IMR-90 (cell line): ENCODE data around the gene MYT1. TPM values are rescaled to one million over a fixed set of nuclear protein-coding genes. Genes with fewer than 3 reads are reported as not detected.

ENCODE experiments used
- ATAC-seq: fragments of 200-7000 bp; cut with Tn5 transposase; 2 replicates; pipeline ENCODE4 v1.9.1; 2020; ENCODE audit warnings: low read depth, mild to moderate bottlenecking, moderate library complexity
- BruUV-seq: library from RNA; stranded (reverse); fragments of 400-500 nt; replicated peaks from 2 replicates; lab custom pipeline; 2021; lab: Mats Ljungman, UMichigan
- CTCF ChIA-PET: fragments of 300-600 bp; formaldehyde crosslinking; extraction: SDS; loops from one replicate; lab custom pipeline; 2021; ENCODE audit warnings: antibody characterized with exemption; lab: Yijun Ruan, JAX
- POLR2A ChIA-PET: fragments of 300-600 bp; sonication (Branson Sonifier 250); formaldehyde crosslinking; loops from one replicate; lab custom pipeline; 2022; ENCODE audit warnings: antibody characterized with exemption; ENCODE audit not compliant: unreplicated experiment; lab: Charles Lee
- DNase-seq: peaks from one replicate; pipeline ENCODE4 v3.0.0; 2013
- H2AFZ ChIP-seq: replicated peaks from 2 replicates; pipeline ENCODE3; 2013; ENCODE audit warnings: low read length, mild to moderate bottlenecking; ENCODE audit not compliant: poor library complexity
- H2AK5ac ChIP-seq: 2 replicates; pipeline ENCODE4 v1.6.1; 2013; ENCODE audit warnings: low read depth, low read length, inconsistent platforms
- H2AK9ac ChIP-seq: replicated peaks from 2 replicates; pipeline ENCODE3; 2013; ENCODE audit warnings: mild to moderate bottlenecking, low read depth, low read length, moderate library complexity; ENCODE audit not compliant: poor library complexity
- H2BK120ac ChIP-seq: 2 replicates; pipeline ENCODE4 v1.6.1; 2013; ENCODE audit warnings: low read depth, low read length, inconsistent platforms
- H2BK15ac ChIP-seq: 3 replicates; pipeline ENCODE4 v1.6.1; 2013; ENCODE audit warnings: low read depth, low read length, inconsistent platforms
- H2BK20ac ChIP-seq: 2 replicates; pipeline ENCODE4 v1.6.1; 2013; ENCODE audit warnings: low read depth, mild to moderate bottlenecking, inconsistent platforms, low read length, moderate library complexity
- H2BK5ac ChIP-seq: 2 replicates; pipeline ENCODE4 v1.6.1; 2013; ENCODE audit warnings: mild to moderate bottlenecking, low read depth, low read length, inconsistent platforms; ENCODE audit not compliant: poor library complexity, severe bottlenecking
- H3K14ac ChIP-seq: replicated peaks from 2 replicates; pipeline ENCODE4 v1.6.1; 2013; ENCODE audit warnings: low read depth, low read length, inconsistent platforms
- H3K18ac ChIP-seq: 2 replicates; pipeline ENCODE4 v1.6.1; 2013; ENCODE audit warnings: low read depth, low read length, control low read depth
- H3K23ac ChIP-seq: 2 replicates; pipeline ENCODE4 v1.6.1; 2013; ENCODE audit warnings: low read depth, low read length, inconsistent platforms
- H3K27ac ChIP-seq: 2 replicates; pipeline ENCODE4 v1.5.1; 2013; ENCODE audit warnings: mild to moderate bottlenecking, control low read depth, low read length; ENCODE audit not compliant: insufficient read depth
- H3K27me3 ChIP-seq: 2 replicates; pipeline ENCODE4 v1.6.1; 2013; ENCODE audit warnings: low read length; ENCODE audit not compliant: control insufficient read depth, insufficient read depth
- H3K36me3 ChIP-seq: 2 replicates; pipeline ENCODE4 v1.6.1; 2013; ENCODE audit warnings: low read length, mixed read lengths; ENCODE audit not compliant: control insufficient read depth, insufficient read depth
- H3K4ac ChIP-seq: 2 replicates; pipeline ENCODE4 v1.6.1; 2013; ENCODE audit warnings: low read depth, low read length, inconsistent platforms
- H3K4me1 ChIP-seq: 2 replicates; pipeline ENCODE4 v1.6.1; 2013; ENCODE audit warnings: low read length, mixed read lengths; ENCODE audit not compliant: control insufficient read depth, insufficient read depth
- H3K4me2 ChIP-seq: 2 replicates; pipeline ENCODE4 v1.6.1; 2013; ENCODE audit warnings: low read depth, mild to moderate bottlenecking, control low read depth, low read length, moderate library complexity
- H3K4me3 ChIP-seq: 2 replicates; pipeline ENCODE4 v1.5.1; 2013; ENCODE audit warnings: low read depth, mild to moderate bottlenecking, control low read depth, low read length, moderate library complexity; ENCODE audit not compliant: insufficient read depth
- H3K56ac ChIP-seq: 2 replicates; pipeline ENCODE4 v1.6.1; 2013; ENCODE audit warnings: low read length, inconsistent platforms; ENCODE audit not compliant: insufficient read depth; ENCODE audit errors: extremely low read depth
- H3K79me1 ChIP-seq, 2 experiments: 2 replicates each; pipeline ENCODE4 v1.6.1; 2013; ENCODE audit warnings: low read length in 2 of 2, inconsistent platforms in 1 of 2, low read depth in 1 of 2
- H3K9ac ChIP-seq: 2 replicates; pipeline ENCODE4 v1.6.1; 2013; ENCODE audit warnings: low read depth, low read length, control low read depth
- H3K9me1 ChIP-seq: 2 replicates; pipeline ENCODE4 v1.6.1; 2013; ENCODE audit warnings: low read length, inconsistent platforms; ENCODE audit not compliant: insufficient read depth
- H3K9me3 ChIP-seq: 2 replicates; pipeline ENCODE4 v1.6.1; 2013; ENCODE audit warnings: low read length; ENCODE audit not compliant: control insufficient read depth, insufficient read depth
- H4K20me1 ChIP-seq: 2 replicates; pipeline ENCODE4 v1.6.1; 2013; ENCODE audit warnings: low read length, inconsistent platforms; ENCODE audit not compliant: insufficient read depth
- H4K5ac ChIP-seq: 2 replicates; pipeline ENCODE4 v1.6.1; 2013; ENCODE audit warnings: mild to moderate bottlenecking, low read depth, low read length, control low read depth
- H4K8ac ChIP-seq, 2 experiments: 2 replicates each; pipeline ENCODE4 v1.6.1; 2013; ENCODE audit warnings: low read depth in 2 of 2, low read length in 2 of 2, control low read depth in 1 of 2, inconsistent platforms in 1 of 2
- H4K91ac ChIP-seq: 2 replicates; pipeline ENCODE4 v1.6.1; 2013; ENCODE audit warnings: low read depth, low read length, inconsistent platforms; ENCODE audit not compliant: insufficient read depth
- BHLHE40 ChIP-seq: fragments of 150-350 bp; IDR thresholded peaks from 2 replicates; pipeline ENCODE4 v1.6.1; 2016; ENCODE audit warnings: mild to moderate bottlenecking, low read depth, low read length
- CEBPB ChIP-seq: IDR thresholded peaks from 2 replicates; pipeline ENCODE4 v1.6.1; 2012; ENCODE audit warnings: low read depth, low read length, improper control_type of control experiment
- CHD1 ChIP-seq: IDR thresholded peaks from 2 replicates; pipeline ENCODE4 v1.6.1; 2012; ENCODE audit warnings: low read depth, low read length, improper control_type of control experiment
- CTCF ChIP-seq: conservative IDR thresholded peaks from 2 replicates; pipeline ENCODE4 v1.5.1; 2012; ENCODE audit warnings: mild to moderate bottlenecking, low read depth, low read length, improper control_type of control experiment
- FOS ChIP-seq: fragments of 150-350 bp; IDR thresholded peaks from 2 replicates; pipeline ENCODE4 v1.6.1; 2016; ENCODE audit warnings: low read depth, low read length
- MAFK ChIP-seq: IDR thresholded peaks from 2 replicates; pipeline ENCODE4 v1.6.1; 2012; ENCODE audit warnings: low read depth, low read length, improper control_type of control experiment
- MAZ ChIP-seq: IDR thresholded peaks from 2 replicates; pipeline ENCODE4 v1.6.1; 2012; ENCODE audit warnings: low read depth, mild to moderate bottlenecking, low read length, improper control_type of control experiment, moderate library complexity, borderline replicate concordance
- MXI1 ChIP-seq: IDR thresholded peaks from 2 replicates; pipeline ENCODE4 v1.6.1; 2012; ENCODE audit warnings: low read depth, mild to moderate bottlenecking, low read length, moderate library complexity, borderline replicate concordance
- NFE2L2 ChIP-seq: fragments of 150-350 bp; IDR thresholded peaks from 2 replicates; pipeline ENCODE4 v1.6.1; 2016; ENCODE audit warnings: low read depth, mild to moderate bottlenecking, low read length
- POLR2A ChIP-seq: IDR thresholded peaks from 2 replicates; pipeline ENCODE4 v1.6.1; 2012; ENCODE audit warnings: mild to moderate bottlenecking, low read depth, low read length
- RAD21 ChIP-seq: IDR thresholded peaks from 2 replicates; pipeline ENCODE4 v1.6.1; 2012; ENCODE audit warnings: low read length, improper control_type of control experiment
- RCOR1 ChIP-seq: IDR thresholded peaks from 2 replicates; pipeline ENCODE4 v1.6.1; 2012; ENCODE audit warnings: mild to moderate bottlenecking, low read length, improper control_type of control experiment; ENCODE audit not compliant: insufficient replicate concordance
- RFX5 ChIP-seq: IDR thresholded peaks from 2 replicates; pipeline ENCODE4 v1.8.0; 2012; ENCODE audit warnings: low read depth, mild to moderate bottlenecking, low read length, moderate library complexity
- SMC3 ChIP-seq: fragments of 150-350 bp; IDR thresholded peaks from 2 replicates; pipeline ENCODE4 v1.6.1; 2016; ENCODE audit warnings: low read depth, mild to moderate bottlenecking, antibody characterized with exemption, low read length, moderate library complexity
- USF2 ChIP-seq: fragments of 150-350 bp; IDR thresholded peaks from 2 replicates; pipeline ENCODE4 v1.6.1; 2017; ENCODE audit warnings: mild to moderate bottlenecking, antibody characterized with exemption, low read length, low read depth
- WGBS, 2 experiments: methylation state at CpG; one replicate each; pipeline versions ENCODE4 v1.1.5 to v1.1.7; 2013; ENCODE audit warnings: missing lambda C conversion rate in 2 of 2; ENCODE audit not compliant: insufficient read length in 1 of 2; ENCODE audit errors: extremely low coverage in 2 of 2; 5-methylcytosine and 5-hydroxymethylcytosine counted together
- dilution Hi-C: fragments of 300-500 bp; cut with HindIII; formaldehyde crosslinking; loops from one replicate; pipeline ENCODE4 v1.14.3; 2018; ENCODE audit warnings: low sequenced_read_pairs; ENCODE audit not compliant: unreplicated experiment
- in situ Hi-C: fragments of 300-500 bp; cut with MboI; formaldehyde crosslinking; loops from 3 replicates; pipeline ENCODE4 v1.14.3; 2019; ENCODE audit warnings: low sequenced_read_pairs, inconsistent platforms, mixed read lengths
- intact Hi-C: fragments of 100-400 bp; cut with micrococcal nuclease; formaldehyde crosslinking; loops from 2 replicates; pipeline ENCODE4 v1.10.0; 2022
- polyA plus RNA-seq, 3 experiments: library from polyadenylated mRNA; depleted of rRNA; stranded (reverse); fragments of >200 nt; gene quantifications; 2 replicates each; pipeline ENCODE4 v1.2.3, GENCODE V29; 2012; ENCODE audit warnings: low replicate concordance in 1 of 3
- total RNA-seq: library from RNA; depleted of rRNA; stranded (reverse); fragments of >200 nt; gene quantifications from 2 replicates; pipeline ENCODE4 v1.2.3, GENCODE V29; 2012
- TF ChIP-seq, protein P1 (sequence below): fragments of 150-350 bp; IDR thresholded peaks from 2 replicates; pipeline ENCODE4 v1.6.1; 2016; ENCODE audit warnings: low read depth, mild to moderate bottlenecking, low read length, moderate library complexity, borderline replicate concordance

MYT1 gene
- total and polyA plus RNA-seq, 2 of the 4 experiments (the other 2 are of a cell fraction), result not detected

- no CpG with 5 or more reads among the region's 7 CpGs for WGBS, 2 experiments
- no peak overlapping the region for H3K18ac ChIP-seq
- no peaks in the 10 kb centered on the region for H3K36me3 ChIP-seq
- H3K27ac ChIP-seq, result no peak overlapping the region
- no TSS peak for BruUV-seq
- no peak overlapping the region for H2AK5ac ChIP-seq
- H3K4ac ChIP-seq, result no peak overlapping the region
- no peak overlapping the region for H3K4me3 ChIP-seq
- ChIA-PET POLR2A (no interaction called here), CTCF (no interaction called here)
- no peak for TF ChIP-seq SMC3
- TF ChIP-seq MXI1, result no peak
- no peak for TF ChIP-seq CTCF
- TF ChIP-seq CHD1, result no peak
- no peak for TF ChIP-seq NFE2L2
- no peak for TF ChIP-seq MAZ
- TF ChIP-seq MAFK, result no peak
- no peak for TF ChIP-seq FOS
- no peak for TF ChIP-seq RAD21
- TF ChIP-seq, protein P1, sequence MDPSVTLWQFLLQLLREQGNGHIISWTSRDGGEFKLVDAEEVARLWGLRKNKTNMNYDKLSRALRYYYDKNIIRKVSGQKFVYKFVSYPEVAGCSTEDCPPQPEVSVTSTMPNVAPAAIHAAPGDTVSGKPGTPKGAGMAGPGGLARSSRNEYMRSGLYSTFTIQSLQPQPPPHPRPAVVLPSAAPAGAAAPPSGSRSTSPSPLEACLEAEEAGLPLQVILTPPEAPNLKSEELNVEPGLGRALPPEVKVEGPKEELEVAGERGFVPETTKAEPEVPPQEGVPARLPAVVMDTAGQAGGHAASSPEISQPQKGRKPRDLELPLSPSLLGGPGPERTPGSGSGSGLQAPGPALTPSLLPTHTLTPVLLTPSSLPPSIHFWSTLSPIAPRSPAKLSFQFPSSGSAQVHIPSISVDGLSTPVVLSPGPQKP, result no peak
- TF ChIP-seq BHLHE40, result no peak
- no peak for TF ChIP-seq RFX5
- no peak for TF ChIP-seq RCOR1
- TF ChIP-seq POLR2A, result no peak
- TF ChIP-seq USF2, result no peak
- no peak for TF ChIP-seq CEBPB
- DNase-seq (no peak), ATAC-seq (no peak)
- H2AFZ ChIP-seq, result no peak overlapping the region
- intact Hi-C loops (no loop called here), dilution Hi-C loops (no loop called here), in situ Hi-C loops (no loop called here)
- no peak overlapping the region for H2BK15ac ChIP-seq
- H3K4me2 ChIP-seq, result no peak overlapping the region
- H3K79me1 ChIP-seq, result no peaks in the 10 kb centered on the region
- no peak overlapping the region for H3K56ac ChIP-seq
- H4K91ac ChIP-seq, result no peak overlapping the region
- no peaks in the 10 kb centered on the region for H4K20me1 ChIP-seq
- H2BK5ac ChIP-seq, result no peak overlapping the region
- H3K27me3 ChIP-seq, result peaks cover 23% of the 10 kb centered on the region
- no peak overlapping the region for H3K9ac ChIP-seq
- no peak overlapping the region for H3K23ac ChIP-seq
- H2AK9ac ChIP-seq, result no peak overlapping the region
- H3K9me1 ChIP-seq, result no peaks in the 10 kb centered on the region
- no peaks in the 10 kb centered on the region for H3K4me1 ChIP-seq
- no peak overlapping the region for H4K8ac ChIP-seq
- H3K9me3 ChIP-seq, result no peaks in the 10 kb centered on the region; the same call in 1 of the 2 replicates
- no peak overlapping the region for H2BK120ac ChIP-seq
- H2BK20ac ChIP-seq, result no peak overlapping the region
- H3K14ac ChIP-seq, result no peak overlapping the region
- H4K5ac ChIP-seq, result no peak overlapping the region
These were observed 16.4 kb downstream of the MYT1 start for GRCh38 chr20:64180673-64181072.
